ENCODE measurements around the gene RFWD3. TPM values are rescaled to one million over a fixed set of nuclear protein-coding genes. Genes with fewer than 3 reads are reported as not detected.

RFWD3 gene
- total and polyA plus RNA-seq, 2 of the 8 experiments (the other 6 are each of a cell fraction or from before 2014, with no cell fraction given): 67.1 to 114 TPM

DNA sequence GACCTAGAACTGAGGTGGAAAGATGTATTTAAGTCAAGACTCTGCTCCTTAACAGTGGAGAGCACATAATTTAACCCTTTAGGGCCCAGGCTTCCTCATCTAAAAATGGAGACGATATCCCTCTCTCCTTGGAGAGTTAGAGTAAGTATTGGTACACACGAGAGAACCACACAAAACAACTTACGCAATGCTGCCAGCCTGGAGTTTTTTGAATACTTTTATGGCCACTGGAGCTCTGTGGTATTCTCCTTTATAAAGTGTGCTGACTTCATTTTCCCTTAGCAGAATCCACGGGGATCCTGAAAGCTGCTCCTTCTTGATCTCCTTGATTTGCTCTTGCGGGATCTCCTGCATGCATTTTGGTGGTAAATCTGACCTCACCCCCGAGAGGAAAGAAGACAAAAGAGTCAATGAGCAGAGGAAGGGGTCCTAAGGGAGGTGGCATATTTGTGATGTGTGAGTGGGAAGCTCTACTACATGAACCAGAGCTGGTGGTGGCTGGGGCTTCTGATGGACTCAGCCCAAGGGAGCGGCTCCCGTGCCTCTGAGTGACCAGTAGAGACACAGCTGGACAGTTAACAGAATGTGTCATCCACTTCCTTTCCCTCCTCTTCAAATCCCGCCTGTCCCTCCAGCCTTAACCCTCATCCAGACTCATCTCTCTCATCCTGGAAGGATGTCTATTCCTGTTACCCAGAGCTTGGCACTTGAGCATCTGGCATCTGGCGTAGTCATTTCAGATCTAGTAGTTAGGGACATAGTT, 24.6 kb upstream of the RFWD3 start:
- Histone ChIP-seq H4K8ac (ENCODE audit: extremely low read depth, insufficient read depth, low read length) (no peak overlapping the region), H2BK20ac (ENCODE audit: low read length) (no peak overlapping the region), H3K4ac (replicated peaks; ENCODE audit: insufficient read length, low read depth, low read length) (no peak overlapping the region), H3K14ac (ENCODE audit: insufficient read length) (no peak overlapping the region), H3K4me3 (ENCODE audit: extremely low read depth in 1 of 4, insufficient read depth in 2 of 4, low read depth in 3 of 4, low read length in 4 of 4) (no peak overlapping the region), H2BK120ac (replicated peaks; ENCODE audit: low read depth, low read length) (no peak overlapping the region), H3K9me3 (ENCODE audit: insufficient read depth in 2 of 2, low read depth in 1 of 2, low read length in 1 of 2) (no peaks in the 10 kb centered on the region), H3K79me2 (ENCODE audit: control insufficient read depth in 1 of 2, insufficient read depth in 2 of 2, low read length in 2 of 2) (no peaks in the 10 kb centered on the region), H3K36me3 (ENCODE audit: control insufficient read depth in 2 of 4, insufficient read depth in 4 of 4, low read length in 3 of 4) (no peaks in the 10 kb centered on the region; a peak in 1 of 8 replicates), H2AK5ac (ENCODE audit: low read depth, low read length) (no peak overlapping the region), H3K18ac (ENCODE audit: extremely low read depth, low read length) (no peak overlapping the region), H4K91ac (replicated peaks; ENCODE audit: insufficient read length, low read length) (no peak overlapping the region), H4K20me1 (replicated peaks in 1 of 2; ENCODE audit: control insufficient read depth in 1 of 2, insufficient read depth in 2 of 2, low read length in 2 of 2) (no peaks in the 10 kb centered on the region), H3K4me1 (replicated peaks in 1 of 4; ENCODE audit: control insufficient read depth in 3 of 4, insufficient read depth in 4 of 4, low read length in 3 of 4) (no peaks in the 10 kb centered on the region), H2AFZ (ENCODE audit: low read length) (no peak overlapping the region), H4K5ac (ENCODE audit: insufficient read length, low read depth, low read length) (no peak overlapping the region), H3K23ac (ENCODE audit: insufficient read length) (no peak overlapping the region), H3K27me3 (replicated peaks in 1 of 4; ENCODE audit: control insufficient read depth in 3 of 4, extremely low read depth in 1 of 4, insufficient read depth in 3 of 4, low read length in 3 of 4) (no peaks in the 10 kb centered on the region), H2BK12ac (ENCODE audit: low read depth, low read length) (no peak overlapping the region), H3K56ac (replicated peaks; ENCODE audit: insufficient read length, low read depth, low read length) (no peak overlapping the region), H2BK15ac (ENCODE audit: low read length) (no peak overlapping the region), H2BK5ac (ENCODE audit: low read depth, low read length) (no peak overlapping the region), H3K23me2 (ENCODE audit: low read depth, low read length) (no peaks in the 10 kb centered on the region), H3K4me2 (ENCODE audit: insufficient read depth in 1 of 2, low read depth in 2 of 2, low read length in 2 of 2) (no peak overlapping the region), H3K9ac (replicated peaks in 1 of 4; ENCODE audit: extremely low read depth in 1 of 4, low read depth in 3 of 4, low read length in 3 of 4) (no peak overlapping the region), H3K79me1 (ENCODE audit: low read depth, low read length) (no peaks in the 10 kb centered on the region), H3K27ac (ENCODE audit: low read depth, low read length) (no peak overlapping the region)
- ChIA-PET POLR2A (ENCODE audit: partially characterized antibody) (interaction anchor here (0.6 to 0.9 kb wide), 2 partner anchors 24 to 37 kb away, joined by 3 read pairs; no protein-coding TSS in a partner anchor), CTCF (ENCODE audit: partially characterized antibody) (interaction anchor here (0.6 to 0.9 kb wide), 2 partner anchors 9 to 62 kb away, joined by 3 to 4 read pairs; partner anchors contain the start of gene MLKL)
- FAIRE-seq: no peak
- DNase-seq (ENCODE audit: low read depth in 1 of 2, low spot score in 2 of 2): no peak
- WGBS, 2 experiments (ENCODE audit: extremely low coverage in 1 of 2, insufficient coverage in 1 of 2, insufficient read length in 1 of 2, insufficient replicate concordance in 2 of 2, low coverage in 1 of 2, low lambda C conversion rate in 2 of 2, missing lambda C conversion rate in 1 of 2): 88% methylated on average over 10 of the region's 10 CpGs; no CpG with 5 or more reads in 1 of the 2 experiments
- TF ChIP-seq CBX5 (IDR thresholded peaks at IDR 0.05; ENCODE audit: low read depth, low read length): no peak
- no peak for TF ChIP-seq SIRT6 (IDR thresholded peaks at IDR 0.05; ENCODE audit: low read length)
- TF ChIP-seq SP2 (IDR thresholded peaks at IDR 0.05; ENCODE audit: low read length): no peak
- TF ChIP-seq RAD21 (IDR thresholded peaks at IDR 0.05 in 1 of 2, conservative IDR thresholded peaks at IDR 0.05 in 1 of 2; ENCODE audit: low read depth in 2 of 2, low read length in 2 of 2): no peak
- no peak for TF ChIP-seq TAF7 (optimal IDR thresholded peaks at IDR 0.05; ENCODE audit: borderline replicate concordance, low read depth, low read length)

All from H1 (cell line).